Smooth muscle cell (in vitro differentiated cells): ENCODE results near the gene ATXN2. TPM values are rescaled to one million over a fixed set of nuclear protein-coding genes. Genes with fewer than 3 reads are reported as not detected.
"Not testable (repeated sequence)": the region's sequence is repeated elsewhere in the genome, so short reads cannot be mapped to it uniquely, and the experiment has no call there.

Experiments
- DNase-seq: peaks from one replicate; lab custom pipeline; 2025; ENCODE audit not compliant: unreplicated experiment; lab: John Stamatoyannopoulos, UW
- H2AFZ ChIP-seq: fragments of 200-600 bp; sonication (generic); 2 replicates; pipeline ENCODE4 v1.6.0; 2016; ENCODE audit warnings: antibody characterized with exemption, low read depth, mild to moderate bottlenecking
- H3F3A ChIP-seq: fragments of 200-600 bp; sonication (generic); 2 replicates; pipeline ENCODE4 v1.6.0; 2017; ENCODE audit warnings: antibody characterized with exemption, low read depth
- H3K27ac ChIP-seq: fragments of 200-600 bp; sonication (generic); 2 replicates; pipeline ENCODE4 v1.5.1; 2016; ENCODE audit warnings: low read depth, mild to moderate bottlenecking
- H3K27me3 ChIP-seq: fragments of 200-600 bp; sonication (generic); 2 replicates; pipeline ENCODE4 v1.6.1; 2016; ENCODE audit warnings: low read depth, mild to moderate bottlenecking
- H3K36me3 ChIP-seq: fragments of 200-600 bp; sonication (generic); 2 replicates; pipeline ENCODE4 v1.5.1; 2016; ENCODE audit warnings: low read depth
- H3K4me1 ChIP-seq: fragments of 200-600 bp; sonication (generic); 2 replicates; pipeline ENCODE4 v1.5.1; 2016; ENCODE audit warnings: low read depth
- H3K4me2 ChIP-seq: fragments of 200-600 bp; sonication (generic); 2 replicates; pipeline ENCODE4 v1.6.0; 2016; ENCODE audit warnings: mild to moderate bottlenecking
- H3K4me3 ChIP-seq: fragments of 200-600 bp; sonication (generic); 2 replicates; pipeline ENCODE4 v1.5.1; 2016; ENCODE audit warnings: mild to moderate bottlenecking
- H3K79me2 ChIP-seq: fragments of 200-600 bp; sonication (generic); 2 replicates; pipeline ENCODE4 v1.6.0; 2016; ENCODE audit warnings: low read depth, mild to moderate bottlenecking
- H3K9ac ChIP-seq: fragments of 200-600 bp; sonication (generic); 2 replicates; pipeline ENCODE4 v1.6.0; 2016; ENCODE audit warnings: low read depth
- H3K9me3 ChIP-seq: fragments of 200-600 bp; sonication (generic); replicated peaks from 2 replicates; pipeline ENCODE4 v1.5.1; 2016; ENCODE audit warnings: low read depth
- H4K20me1 ChIP-seq: fragments of 200-600 bp; sonication (generic); 2 replicates; pipeline ENCODE4 v1.6.0; 2016; ENCODE audit warnings: low read depth
- WGBS: methylation state at CpG from one replicate; pipeline ENCODE4 v1.1.7; 2016; ENCODE audit warnings: low lambda C conversion rate; 5-methylcytosine and 5-hydroxymethylcytosine counted together
- polyA plus RNA-seq: library from polyadenylated mRNA; unstranded; fragments of >200 nt; fragmentation: Nextera tagmentation; extraction: Ambion mirVana; gene quantifications from 2 replicates; pipeline ENCODE4 v1.2.1, GENCODE V29; 2016
- total RNA-seq: library from RNA; depleted of rRNA; stranded (reverse); fragments of >200 nt; gene quantifications from 2 replicates; pipeline ENCODE4 v1.2.3, GENCODE V29; 2014
- TF ChIP-seq, protein P1 (sequence below): fragments of 200-600 bp; sonication (generic); IDR thresholded peaks from 2 replicates; pipeline ENCODE4 v1.5.1; 2017; ENCODE audit warnings: borderline replicate concordance, mild to moderate bottlenecking, antibody characterized with exemption; ENCODE audit not compliant: insufficient read depth, poor library complexity, severe bottlenecking

Gene ATXN2
- total and polyA plus RNA-seq, 2 experiments from 2014 or later: 29.3 to 39.6 TPM

- H2AFZ ChIP-seq: no peak overlapping the region
- peaks cover 36% of the 10 kb centered on the region for H3K36me3 ChIP-seq
- no peak for DNase-seq
- H3K27ac ChIP-seq: no peak overlapping the region
- WGBS: 97% methylated on average over 2 of the region's 2 CpGs
- no peak overlapping the region for H3K9ac ChIP-seq
- H3K4me2 ChIP-seq: no peak overlapping the region
- no peaks in the 10 kb centered on the region for H3K9me3 ChIP-seq
- no peaks in the 10 kb centered on the region for H3K27me3 ChIP-seq
- no peaks in the 10 kb centered on the region for H3K79me2 ChIP-seq
- H3K4me3 ChIP-seq: no peak overlapping the region
- peaks cover 9% of the 10 kb centered on the region for H4K20me1 ChIP-seq
- no peaks in the 10 kb centered on the region for H3K4me1 ChIP-seq
- TF ChIP-seq, protein P1, sequence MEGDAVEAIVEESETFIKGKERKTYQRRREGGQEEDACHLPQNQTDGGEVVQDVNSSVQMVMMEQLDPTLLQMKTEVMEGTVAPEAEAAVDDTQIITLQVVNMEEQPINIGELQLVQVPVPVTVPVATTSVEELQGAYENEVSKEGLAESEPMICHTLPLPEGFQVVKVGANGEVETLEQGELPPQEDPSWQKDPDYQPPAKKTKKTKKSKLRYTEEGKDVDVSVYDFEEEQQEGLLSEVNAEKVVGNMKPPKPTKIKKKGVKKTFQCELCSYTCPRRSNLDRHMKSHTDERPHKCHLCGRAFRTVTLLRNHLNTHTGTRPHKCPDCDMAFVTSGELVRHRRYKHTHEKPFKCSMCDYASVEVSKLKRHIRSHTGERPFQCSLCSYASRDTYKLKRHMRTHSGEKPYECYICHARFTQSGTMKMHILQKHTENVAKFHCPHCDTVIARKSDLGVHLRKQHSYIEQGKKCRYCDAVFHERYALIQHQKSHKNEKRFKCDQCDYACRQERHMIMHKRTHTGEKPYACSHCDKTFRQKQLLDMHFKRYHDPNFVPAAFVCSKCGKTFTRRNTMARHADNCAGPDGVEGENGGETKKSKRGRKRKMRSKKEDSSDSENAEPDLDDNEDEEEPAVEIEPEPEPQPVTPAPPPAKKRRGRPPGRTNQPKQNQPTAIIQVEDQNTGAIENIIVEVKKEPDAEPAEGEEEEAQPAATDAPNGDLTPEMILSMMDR: no peak
- H3F3A ChIP-seq: no peaks in the 10 kb centered on the region
Measured at GRCh38 chr12:111519937-111520336, 79.2 kb downstream of the ATXN2 start.

- no peak for DNase-seq
- TF ChIP-seq, protein P1: no peak
- Histone ChIP-seq H3K4me3 (no peak overlapping the region), H3K27ac (no peak overlapping the region), H4K20me1 (peaks cover 9% of the 10 kb centered on the region), H3K27me3 (no peaks in the 10 kb centered on the region), H3K9ac (no peak overlapping the region), H3F3A (no peaks in the 10 kb centered on the region), H3K4me2 (no peak overlapping the region), H3K4me1 (no peaks in the 10 kb centered on the region), H3K9me3 (no peaks in the 10 kb centered on the region), H2AFZ (no peak overlapping the region), H3K36me3 (peaks cover 27% of the 10 kb centered on the region), H3K79me2 (no peaks in the 10 kb centered on the region)
Measured at GRCh38 chr12:111519083-111519482, 80.0 kb downstream of the ATXN2 start.

DNA sequence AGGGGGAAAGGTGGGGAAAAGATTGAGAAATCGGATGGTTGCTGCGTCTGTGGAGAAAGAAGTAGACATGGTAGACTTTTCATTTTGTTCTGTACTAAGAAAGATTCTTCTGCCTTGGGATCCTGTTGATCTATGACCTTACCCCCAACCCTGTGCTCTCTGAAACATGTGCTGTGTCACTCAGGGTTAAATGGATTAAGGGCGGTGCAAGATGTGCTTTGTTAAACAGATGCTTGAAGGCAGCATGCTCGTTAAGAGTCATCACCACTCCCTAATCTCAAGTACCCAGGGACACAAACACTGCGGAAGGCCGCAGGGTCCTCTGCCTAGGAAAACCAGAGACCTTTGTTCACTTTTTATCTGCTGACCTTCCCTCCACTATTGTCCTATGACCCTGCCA is 91.4 kb downstream of the ATXN2 start:
- not testable (repeated sequence) for H4K20me1 ChIP-seq, H3K9ac ChIP-seq, H3K4me1 ChIP-seq, H3K79me2 ChIP-seq, H3F3A ChIP-seq, DNase-seq, H3K27ac ChIP-seq, H3K4me3 ChIP-seq, H3K4me2 ChIP-seq, H3K9me3 ChIP-seq, H2AFZ ChIP-seq, H3K27me3 ChIP-seq
- WGBS: 92% methylated on average over 5 of the region's 6 CpGs
- H3K36me3 ChIP-seq: peaks cover 21% of the 10 kb centered on the region

DNA sequence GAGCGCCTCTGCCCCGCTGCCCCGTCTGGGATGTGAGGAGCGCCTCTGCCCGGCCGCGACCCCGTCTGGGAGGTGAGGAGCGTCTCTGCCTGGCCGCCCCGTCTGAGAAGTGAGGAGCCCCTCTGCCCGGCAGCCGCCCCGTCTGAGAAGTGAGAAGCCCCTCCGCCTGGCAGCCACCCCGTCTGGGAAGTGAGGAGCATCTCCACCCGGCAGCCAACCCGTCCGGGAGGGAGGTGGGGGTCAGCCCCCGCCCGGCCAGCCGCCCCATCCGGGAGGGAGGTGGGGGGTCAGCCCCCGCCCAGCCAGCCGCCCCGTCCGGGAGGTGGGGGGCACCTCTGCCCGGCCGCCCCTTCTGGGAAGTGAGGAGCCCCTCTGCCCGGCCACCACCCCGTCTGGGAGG is 91.9 kb downstream of the ATXN2 start:
- not testable (repeated sequence) for H3K4me3 ChIP-seq, H4K20me1 ChIP-seq, H3K27me3 ChIP-seq, H3K79me2 ChIP-seq, DNase-seq, H3K9me3 ChIP-seq, H3K27ac ChIP-seq, H3K9ac ChIP-seq, H3F3A ChIP-seq, H3K4me1 ChIP-seq, H2AFZ ChIP-seq, H3K4me2 ChIP-seq
- peaks cover 18% of the 10 kb centered on the region for H3K36me3 ChIP-seq
- WGBS: 97% methylated on average over 14 of the region's 31 CpGs

GRCh38 chr12:111506260-111506659 is 92.9 kb downstream of the ATXN2 start:
- H4K20me1 ChIP-seq: no peaks in the 10 kb centered on the region
- H2AFZ ChIP-seq: no peak overlapping the region
- peaks cover 5% of the 10 kb centered on the region for H3K79me2 ChIP-seq
- H3K9me3 ChIP-seq: no peaks in the 10 kb centered on the region
- H3K27me3 ChIP-seq: no peaks in the 10 kb centered on the region
- no peak overlapping the region for H3K4me3 ChIP-seq
- DNase-seq: no peak
- H3K27ac ChIP-seq: peak overlapping the region; percentile 15
- H3K9ac ChIP-seq: no peak overlapping the region
- H3F3A ChIP-seq: no peaks in the 10 kb centered on the region
- no peak overlapping the region for H3K4me2 ChIP-seq
- 94% methylated on average over 2 of the region's 2 CpGs for WGBS
- H3K4me1 ChIP-seq: no peaks in the 10 kb centered on the region
- TF ChIP-seq, protein P1: no peak
- peaks cover 17% of the 10 kb centered on the region for H3K36me3 ChIP-seq
